GM23338 (cell line): ENCODE results near the gene PLAAT5. TPM values are rescaled to one million over a fixed set of nuclear protein-coding genes. Genes with fewer than 3 reads are reported as not detected.

Source experiments
- ATAC-seq: fragments of 200-7000 bp; cut with Tn5 transposase; 3 replicates; pipeline ENCODE4 v1.9.1; 2020
- DNase-seq: peaks from one replicate; pipeline ENCODE4 v3.0.0-alpha.2; 2015; ENCODE audit warnings: low spot score
- H2AFZ ChIP-seq: fragments of 200-600 bp; sonication (generic); 2 replicates; pipeline ENCODE4 v1.8.0; 2016; ENCODE audit warnings: antibody characterized with exemption, mild to moderate bottlenecking, moderate library complexity
- H3F3A ChIP-seq: fragments of 200-600 bp; sonication (generic); replicated peaks from 2 replicates; pipeline ENCODE4 v1.8.0; 2017; ENCODE audit warnings: antibody characterized with exemption, mixed run types, low read depth
- H3K27ac ChIP-seq: fragments of 200-600 bp; sonication (generic); 2 replicates; pipeline ENCODE4 v1.6.1; 2016; ENCODE audit warnings: low read depth
- H3K27me3 ChIP-seq: fragments of 200-600 bp; sonication (generic); 2 replicates; pipeline ENCODE4 v1.8.0; 2016; ENCODE audit warnings: mild to moderate bottlenecking, mixed run types, moderate library complexity; ENCODE audit not compliant: insufficient read depth
- H3K36me3 ChIP-seq: fragments of 200-600 bp; sonication (generic); 2 replicates; pipeline ENCODE4 v1.8.0; 2016; ENCODE audit warnings: mild to moderate bottlenecking; ENCODE audit not compliant: insufficient read depth
- H3K4me1 ChIP-seq: fragments of 200-600 bp; sonication (generic); 2 replicates; pipeline ENCODE4 v1.8.0; 2016; ENCODE audit warnings: mild to moderate bottlenecking, moderate library complexity; ENCODE audit not compliant: insufficient read depth
- H3K4me2 ChIP-seq: fragments of 200-600 bp; sonication (generic); 2 replicates; pipeline ENCODE4 v1.7.1; 2017; ENCODE audit warnings: mixed run types
- H3K4me3 ChIP-seq: fragments of 200-600 bp; sonication (generic); 2 replicates; pipeline ENCODE4 v1.6.1; 2016; ENCODE audit warnings: mixed run types
- H3K79me2 ChIP-seq: fragments of 200-600 bp; sonication (generic); replicated peaks from 2 replicates; pipeline ENCODE4 v1.8.0; 2017; ENCODE audit warnings: mild to moderate bottlenecking; ENCODE audit not compliant: insufficient read depth
- H3K9me2 ChIP-seq: fragments of 200-600 bp; sonication (generic); 2 replicates; pipeline ENCODE4 v1.8.0; 2017; ENCODE audit not compliant: insufficient read depth
- H4K20me1 ChIP-seq: fragments of 200-600 bp; sonication (generic); replicated peaks from 2 replicates; pipeline ENCODE4 v1.8.0; 2017; ENCODE audit warnings: mild to moderate bottlenecking; ENCODE audit not compliant: insufficient read depth
- H3K27ac Mint-ChIP-seq: 2 replicates; pipeline ENCODE4 v1.8.0; 2020; ENCODE audit warnings: inconsistent platforms, mild to moderate bottlenecking, moderate library complexity, mixed read lengths
- H3K27me3 Mint-ChIP-seq: 3 replicates; pipeline ENCODE4 v1.8.0; 2022; ENCODE audit warnings: low read depth, mild to moderate bottlenecking, moderate library complexity, mixed read lengths, inconsistent platforms; ENCODE audit not compliant: insufficient read depth, poor library complexity
- H3K36me3 Mint-ChIP-seq: 3 replicates; pipeline ENCODE4 v1.8.0; 2021; ENCODE audit warnings: low read depth, mild to moderate bottlenecking, inconsistent platforms, moderate library complexity, mixed read lengths
- H3K4me1 Mint-ChIP-seq: 3 replicates; pipeline ENCODE4 v1.8.0; 2020; ENCODE audit warnings: mild to moderate bottlenecking, inconsistent platforms, mixed read lengths
- H3K4me3 Mint-ChIP-seq: 3 replicates; pipeline ENCODE4 v1.8.0; 2021; ENCODE audit warnings: moderate library complexity, mild to moderate bottlenecking, inconsistent platforms, mixed read lengths
- H3K9me3 Mint-ChIP-seq: 3 replicates; pipeline ENCODE4 v1.8.0; 2020; ENCODE audit warnings: moderate library complexity, mild to moderate bottlenecking, inconsistent platforms, mixed read lengths
- EZH2 ChIP-seq: fragments of 200-600 bp; sonication (generic); IDR thresholded peaks from one replicate; pipeline ENCODE4 v1.8.0; 2017; ENCODE audit warnings: antibody characterized with exemption, mild to moderate bottlenecking, low read depth; ENCODE audit not compliant: unreplicated experiment
- EZH2phosphoT487 ChIP-seq: fragments of 200-600 bp; sonication (generic); IDR thresholded peaks from one replicate; pipeline ENCODE4 v1.8.1; 2018; ENCODE audit warnings: antibody characterized with exemption; ENCODE audit not compliant: unreplicated experiment
- POLR2AphosphoS5 ChIP-seq: IDR thresholded peaks from 2 replicates; pipeline ENCODE4 v1.6.1; 2016; ENCODE audit warnings: antibody characterized with exemption, low read depth
- ZNF331 ChIP-seq: fragments of 250-450 bp; sonication (Bioruptor Pico); IDR thresholded peaks from 2 replicates; pipeline ENCODE4 v1.5.0; 2020; ENCODE audit warnings: low read depth, mild to moderate bottlenecking, moderate library complexity
- polyA plus RNA-seq: library from polyadenylated mRNA; unstranded; fragments of >200 nt; fragmentation: Nextera tagmentation; extraction: Ambion mirVana; gene quantifications from 2 replicates; pipeline ENCODE4 v1.2.1, GENCODE V29; 2016
- total RNA-seq: library from RNA; depleted of rRNA; stranded (reverse); fragments of >200 nt; shearing (Covaris generic); gene quantifications from 2 replicates; pipeline ENCODE4 v1.2.3, GENCODE V29; 2014
- TF ChIP-seq, protein P1 (sequence below), 2 experiments: fragments of 200-600 bp in 1 of 2; sonication (generic) in 1 of 2; conservative IDR thresholded peaks; 2 replicates each; pipeline versions ENCODE4 v1.5.1 to v1.6.1; 2016 to 2017; ENCODE audit warnings: antibody characterized with exemption in 2 of 2, low read depth in 2 of 2, mild to moderate bottlenecking in 2 of 2, moderate library complexity in 1 of 2
- TF ChIP-seq, protein P2 (sequence below): fragments of 250-450 bp; sonication (Bioruptor Pico); IDR thresholded peaks from 2 replicates; pipeline ENCODE4 v1.5.0; 2020; ENCODE audit warnings: mild to moderate bottlenecking, moderate library complexity
- TF ChIP-seq, protein P3 (sequence below): IDR thresholded peaks from 2 replicates; pipeline ENCODE4 v1.6.1; 2016; ENCODE audit warnings: antibody characterized with exemption

Gene PLAAT5
- total and polyA plus RNA-seq, 2 experiments from 2014 or later, result 7.7 to 11.6 TPM

DNA sequence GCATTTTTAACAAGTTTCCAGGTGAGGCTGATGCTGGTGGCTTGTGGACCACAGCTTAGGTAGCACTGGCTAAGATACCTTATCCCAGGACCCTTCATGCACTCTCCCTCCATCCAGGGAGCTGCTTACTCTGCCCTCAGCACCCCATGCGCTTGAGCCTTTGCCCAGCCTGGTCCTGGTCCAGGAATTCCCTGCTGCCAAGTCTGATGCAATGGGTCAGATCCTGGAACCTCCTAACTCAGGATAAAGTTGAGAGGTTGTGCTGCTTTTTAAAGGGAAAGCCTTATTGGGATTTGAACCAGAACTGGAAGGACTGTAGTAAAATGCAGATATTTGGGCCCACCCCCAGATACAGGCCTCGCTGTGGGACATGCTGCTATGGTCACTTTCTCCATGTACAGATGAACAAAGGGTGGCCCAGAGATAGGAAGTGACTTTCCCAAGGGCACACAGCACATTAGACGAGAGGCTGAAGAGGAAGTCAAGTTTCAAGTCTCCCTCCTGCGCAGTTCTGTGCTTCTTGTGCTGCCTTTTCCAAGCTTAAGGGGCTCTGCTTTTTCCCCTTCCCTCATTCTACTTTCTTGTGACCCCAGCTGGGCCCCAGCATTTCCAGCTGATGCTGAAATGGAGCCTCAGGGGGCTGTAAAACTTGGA, 14.1 kb upstream of the PLAAT5 start:
- no peak overlapping the region for H3K4me3 ChIP-seq
- H2AFZ ChIP-seq, result peak overlapping the region; percentile 74; the same call in 1 of the 2 replicates
- peaks cover 30% of the 10 kb centered on the region for H3K9me3 Mint-ChIP-seq
- H3K4me2 ChIP-seq, result peak overlapping the region; percentile 54; the same call in 1 of the 2 replicates
- H3K27me3 Mint-ChIP-seq, result peaks cover 9% of the 10 kb centered on the region
- H3K4me1 Mint-ChIP-seq, result peaks cover 43% of the 10 kb centered on the region
- peaks cover 26% of the 10 kb centered on the region for H3K4me1 ChIP-seq
- H3K9me2 ChIP-seq, result peaks cover 9% of the 10 kb centered on the region; the same call in 1 of the 2 replicates
- H3K4me3 Mint-ChIP-seq, result no peak overlapping the region
- H4K20me1 ChIP-seq, result no peaks in the 10 kb centered on the region
- no peak for DNase-seq
- no peak overlapping the region for H3K27ac Mint-ChIP-seq
- H3K79me2 ChIP-seq, result no peaks in the 10 kb centered on the region
- peaks cover 29% of the 10 kb centered on the region for H3K36me3 Mint-ChIP-seq
- no peak overlapping the region for H3K27ac ChIP-seq
- H3K27me3 ChIP-seq, result no peaks in the 10 kb centered on the region
- no peaks in the 10 kb centered on the region; the same call in 1 of the 2 replicates for H3F3A ChIP-seq
- H3K36me3 ChIP-seq, result 0 out of 2 replicates have a peak, but pooled peaks cover 4% of the 10 kb centered on the region
- no peak for TF ChIP-seq ZNF331 (CRISPR knock-in tag)
- no peak for TF ChIP-seq EZH2phosphoT487
- TF ChIP-seq POLR2AphosphoS5, result no peak
- TF ChIP-seq, protein P1, sequence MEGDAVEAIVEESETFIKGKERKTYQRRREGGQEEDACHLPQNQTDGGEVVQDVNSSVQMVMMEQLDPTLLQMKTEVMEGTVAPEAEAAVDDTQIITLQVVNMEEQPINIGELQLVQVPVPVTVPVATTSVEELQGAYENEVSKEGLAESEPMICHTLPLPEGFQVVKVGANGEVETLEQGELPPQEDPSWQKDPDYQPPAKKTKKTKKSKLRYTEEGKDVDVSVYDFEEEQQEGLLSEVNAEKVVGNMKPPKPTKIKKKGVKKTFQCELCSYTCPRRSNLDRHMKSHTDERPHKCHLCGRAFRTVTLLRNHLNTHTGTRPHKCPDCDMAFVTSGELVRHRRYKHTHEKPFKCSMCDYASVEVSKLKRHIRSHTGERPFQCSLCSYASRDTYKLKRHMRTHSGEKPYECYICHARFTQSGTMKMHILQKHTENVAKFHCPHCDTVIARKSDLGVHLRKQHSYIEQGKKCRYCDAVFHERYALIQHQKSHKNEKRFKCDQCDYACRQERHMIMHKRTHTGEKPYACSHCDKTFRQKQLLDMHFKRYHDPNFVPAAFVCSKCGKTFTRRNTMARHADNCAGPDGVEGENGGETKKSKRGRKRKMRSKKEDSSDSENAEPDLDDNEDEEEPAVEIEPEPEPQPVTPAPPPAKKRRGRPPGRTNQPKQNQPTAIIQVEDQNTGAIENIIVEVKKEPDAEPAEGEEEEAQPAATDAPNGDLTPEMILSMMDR (conservative IDR thresholded peaks at IDR 0.05; ENCODE audit: low read depth in 2 of 2), result no peak
- TF ChIP-seq, protein P2, sequence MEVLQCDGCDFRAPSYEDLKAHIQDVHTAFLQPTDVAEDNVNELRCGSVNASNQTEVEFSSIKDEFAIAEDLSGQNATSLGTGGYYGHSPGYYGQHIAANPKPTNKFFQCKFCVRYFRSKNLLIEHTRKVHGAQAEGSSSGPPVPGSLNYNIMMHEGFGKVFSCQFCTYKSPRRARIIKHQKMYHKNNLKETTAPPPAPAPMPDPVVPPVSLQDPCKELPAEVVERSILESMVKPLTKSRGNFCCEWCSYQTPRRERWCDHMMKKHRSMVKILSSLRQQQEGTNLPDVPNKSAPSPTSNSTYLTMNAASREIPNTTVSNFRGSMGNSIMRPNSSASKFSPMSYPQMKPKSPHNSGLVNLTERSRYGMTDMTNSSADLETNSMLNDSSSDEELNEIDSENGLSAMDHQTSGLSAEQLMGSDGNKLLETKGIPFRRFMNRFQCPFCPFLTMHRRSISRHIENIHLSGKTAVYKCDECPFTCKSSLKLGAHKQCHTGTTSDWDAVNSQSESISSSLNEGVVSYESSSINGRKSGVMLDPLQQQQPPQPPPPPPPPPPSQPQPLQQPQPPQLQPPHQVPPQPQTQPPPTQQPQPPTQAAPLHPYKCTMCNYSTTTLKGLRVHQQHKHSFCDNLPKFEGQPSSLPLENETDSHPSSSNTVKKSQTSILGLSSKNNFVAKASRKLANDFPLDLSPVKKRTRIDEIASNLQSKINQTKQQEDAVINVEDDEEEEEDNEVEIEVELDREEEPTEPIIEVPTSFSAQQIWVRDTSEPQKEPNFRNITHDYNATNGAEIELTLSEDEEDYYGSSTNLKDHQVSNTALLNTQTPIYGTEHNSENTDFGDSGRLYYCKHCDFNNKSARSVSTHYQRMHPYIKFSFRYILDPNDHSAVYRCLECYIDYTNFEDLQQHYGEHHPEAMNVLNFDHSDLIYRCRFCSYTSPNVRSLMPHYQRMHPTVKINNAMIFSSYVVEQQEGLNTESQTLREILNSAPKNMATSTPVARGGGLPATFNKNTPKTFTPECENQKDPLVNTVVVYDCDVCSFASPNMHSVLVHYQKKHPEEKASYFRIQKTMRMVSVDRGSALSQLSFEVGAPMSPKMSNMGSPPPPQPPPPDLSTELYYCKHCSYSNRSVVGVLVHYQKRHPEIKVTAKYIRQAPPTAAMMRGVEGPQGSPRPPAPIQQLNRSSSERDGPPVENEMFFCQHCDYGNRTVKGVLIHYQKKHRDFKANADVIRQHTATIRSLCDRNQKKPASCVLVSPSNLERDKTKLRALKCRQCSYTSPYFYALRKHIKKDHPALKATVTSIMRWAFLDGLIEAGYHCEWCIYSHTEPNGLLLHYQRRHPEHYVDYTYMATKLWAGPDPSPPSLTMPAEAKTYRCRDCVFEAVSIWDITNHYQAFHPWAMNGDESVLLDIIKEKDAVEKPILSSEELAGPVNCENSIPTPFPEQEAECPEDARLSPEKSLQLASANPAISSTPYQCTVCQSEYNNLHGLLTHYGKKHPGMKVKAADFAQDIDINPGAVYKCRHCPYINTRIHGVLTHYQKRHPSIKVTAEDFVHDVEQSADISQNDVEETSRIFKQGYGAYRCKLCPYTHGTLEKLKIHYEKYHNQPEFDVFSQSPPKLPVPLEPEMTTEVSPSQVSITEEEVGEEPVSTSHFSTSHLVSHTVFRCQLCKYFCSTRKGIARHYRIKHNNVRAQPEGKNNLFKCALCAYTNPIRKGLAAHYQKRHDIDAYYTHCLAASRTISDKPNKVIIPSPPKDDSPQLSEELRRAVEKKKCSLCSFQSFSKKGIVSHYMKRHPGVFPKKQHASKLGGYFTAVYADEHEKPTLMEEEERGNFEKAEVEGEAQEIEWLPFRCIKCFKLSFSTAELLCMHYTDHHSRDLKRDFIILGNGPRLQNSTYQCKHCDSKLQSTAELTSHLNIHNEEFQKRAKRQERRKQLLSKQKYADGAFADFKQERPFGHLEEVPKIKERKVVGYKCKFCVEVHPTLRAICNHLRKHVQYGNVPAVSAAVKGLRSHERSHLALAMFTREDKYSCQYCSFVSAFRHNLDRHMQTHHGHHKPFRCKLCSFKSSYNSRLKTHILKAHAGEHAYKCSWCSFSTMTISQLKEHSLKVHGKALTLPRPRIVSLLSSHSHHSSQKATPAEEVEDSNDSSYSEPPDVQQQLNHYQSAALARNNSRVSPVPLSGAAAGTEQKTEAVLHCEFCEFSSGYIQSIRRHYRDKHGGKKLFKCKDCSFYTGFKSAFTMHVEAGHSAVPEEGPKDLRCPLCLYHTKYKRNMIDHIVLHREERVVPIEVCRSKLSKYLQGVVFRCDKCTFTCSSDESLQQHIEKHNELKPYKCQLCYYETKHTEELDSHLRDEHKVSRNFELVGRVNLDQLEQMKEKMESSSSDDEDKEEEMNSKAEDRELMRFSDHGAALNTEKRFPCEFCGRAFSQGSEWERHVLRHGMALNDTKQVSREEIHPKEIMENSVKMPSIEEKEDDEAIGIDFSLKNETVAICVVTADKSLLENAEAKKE (CRISPR knock-in tag), result no peak
- TF ChIP-seq, protein P3, sequence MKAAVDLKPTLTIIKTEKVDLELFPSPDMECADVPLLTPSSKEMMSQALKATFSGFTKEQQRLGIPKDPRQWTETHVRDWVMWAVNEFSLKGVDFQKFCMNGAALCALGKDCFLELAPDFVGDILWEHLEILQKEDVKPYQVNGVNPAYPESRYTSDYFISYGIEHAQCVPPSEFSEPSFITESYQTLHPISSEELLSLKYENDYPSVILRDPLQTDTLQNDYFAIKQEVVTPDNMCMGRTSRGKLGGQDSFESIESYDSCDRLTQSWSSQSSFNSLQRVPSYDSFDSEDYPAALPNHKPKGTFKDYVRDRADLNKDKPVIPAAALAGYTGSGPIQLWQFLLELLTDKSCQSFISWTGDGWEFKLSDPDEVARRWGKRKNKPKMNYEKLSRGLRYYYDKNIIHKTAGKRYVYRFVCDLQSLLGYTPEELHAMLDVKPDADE, result no peak
- no peak for TF ChIP-seq EZH2
- ATAC-seq, result no peak
